ENCODE measurements around the gene SLAMF8. TPM values are rescaled to one million over a fixed set of nuclear protein-coding genes. Genes with fewer than 3 reads are reported as not detected.

The SLAMF8 gene
- polyA plus RNA-seq, 1 donor from 2014 or later, result not detected

DNA sequence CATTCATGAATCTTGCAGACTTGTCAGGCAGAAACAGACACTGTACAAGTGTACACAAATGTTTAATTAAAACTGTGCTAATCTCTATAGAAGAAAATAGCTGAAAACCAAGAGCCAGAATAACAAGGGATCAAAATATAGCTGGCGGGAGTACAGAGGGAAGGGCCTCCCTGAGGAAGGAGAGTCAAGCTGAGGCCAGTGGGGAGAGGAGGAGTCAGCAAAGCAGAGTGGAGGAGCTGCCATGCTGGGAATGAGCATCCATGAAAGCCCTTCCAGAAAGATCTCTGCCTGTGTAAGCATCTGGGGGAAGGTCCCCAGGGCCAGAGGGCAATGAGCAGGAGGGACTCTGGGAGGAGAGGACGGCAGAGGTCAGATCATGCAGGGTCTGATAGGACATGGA lies 15.1 kb downstream of the SLAMF8 start:
- peaks cover 60% of the 10 kb centered on the region for H3K27me3 ChIP-seq (ENCODE audit: insufficient read depth, low read depth, low read length)
- H3K9me2 ChIP-seq (ENCODE audit: insufficient read depth, low read length), result no peaks in the 10 kb centered on the region
- no peaks in the 10 kb centered on the region for H3F3A ChIP-seq (ENCODE audit: insufficient read depth, low read length, poor library complexity, severe bottlenecking)
- H3K9ac ChIP-seq (ENCODE audit: low read length), result no peak overlapping the region
- no peak overlapping the region for H3K27ac ChIP-seq (ENCODE audit: low read length)
- H3K4me2 ChIP-seq (ENCODE audit: low read length), result no peak overlapping the region
- no peaks in the 10 kb centered on the region for H3K9me3 ChIP-seq (ENCODE audit: low read length)
- no peak for TF ChIP-seq POLR2AphosphoS5 (IDR thresholded peaks at IDR 0.05)
- TF ChIP-seq TAF1 (IDR thresholded peaks at IDR 0.05; ENCODE audit: low read depth), result no peak
- H4K20me1 ChIP-seq (ENCODE audit: insufficient read depth), result no peaks in the 10 kb centered on the region
- no peak overlapping the region for H2AFZ ChIP-seq (ENCODE audit: low read depth, low read length)
- no peaks in the 10 kb centered on the region for H3K79me2 ChIP-seq (replicated peaks; ENCODE audit: insufficient read depth, low read length)
- H3K36me3 ChIP-seq (ENCODE audit: insufficient read depth, low read length), result no peaks in the 10 kb centered on the region
- no peak overlapping the region for H3K4me3 ChIP-seq (ENCODE audit: low read length)

- no peak overlapping the region for H3K9ac ChIP-seq (ENCODE audit: low read length)
- no peak overlapping the region for H3K4me2 ChIP-seq (ENCODE audit: low read length)
- TF ChIP-seq RAD21 (conservative IDR thresholded peaks at IDR 0.05) (no peak), MXI1 (conservative IDR thresholded peaks at IDR 0.05; ENCODE audit: poor library complexity, severe bottlenecking) (no peak), REST (IDR thresholded peaks at IDR 0.05; ENCODE audit: borderline replicate concordance) (no peak), POLR2AphosphoS5 (IDR thresholded peaks at IDR 0.05) (no peak), SMC3 (conservative IDR thresholded peaks at IDR 0.05; ENCODE audit: poor library complexity) (no peak), EP300 (conservative IDR thresholded peaks at IDR 0.05; ENCODE audit: poor library complexity, severe bottlenecking) (no peak), TAF1 (IDR thresholded peaks at IDR 0.05; ENCODE audit: low read depth) (no peak), EZH2 (IDR thresholded peaks at IDR 0.05; ENCODE audit: borderline replicate concordance, insufficient read depth, low read length, poor library complexity, severe bottlenecking) (no peak)
- TF ChIP-seq, protein P1, sequence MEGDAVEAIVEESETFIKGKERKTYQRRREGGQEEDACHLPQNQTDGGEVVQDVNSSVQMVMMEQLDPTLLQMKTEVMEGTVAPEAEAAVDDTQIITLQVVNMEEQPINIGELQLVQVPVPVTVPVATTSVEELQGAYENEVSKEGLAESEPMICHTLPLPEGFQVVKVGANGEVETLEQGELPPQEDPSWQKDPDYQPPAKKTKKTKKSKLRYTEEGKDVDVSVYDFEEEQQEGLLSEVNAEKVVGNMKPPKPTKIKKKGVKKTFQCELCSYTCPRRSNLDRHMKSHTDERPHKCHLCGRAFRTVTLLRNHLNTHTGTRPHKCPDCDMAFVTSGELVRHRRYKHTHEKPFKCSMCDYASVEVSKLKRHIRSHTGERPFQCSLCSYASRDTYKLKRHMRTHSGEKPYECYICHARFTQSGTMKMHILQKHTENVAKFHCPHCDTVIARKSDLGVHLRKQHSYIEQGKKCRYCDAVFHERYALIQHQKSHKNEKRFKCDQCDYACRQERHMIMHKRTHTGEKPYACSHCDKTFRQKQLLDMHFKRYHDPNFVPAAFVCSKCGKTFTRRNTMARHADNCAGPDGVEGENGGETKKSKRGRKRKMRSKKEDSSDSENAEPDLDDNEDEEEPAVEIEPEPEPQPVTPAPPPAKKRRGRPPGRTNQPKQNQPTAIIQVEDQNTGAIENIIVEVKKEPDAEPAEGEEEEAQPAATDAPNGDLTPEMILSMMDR (IDR thresholded peaks at IDR 0.05; ENCODE audit: poor library complexity, severe bottlenecking), result no peak
- no peak overlapping the region for H3K4me3 ChIP-seq (ENCODE audit: low read length)
- peaks cover 53% of the 10 kb centered on the region for H3K27me3 ChIP-seq (ENCODE audit: insufficient read depth, low read depth, low read length)
- H3K36me3 ChIP-seq (ENCODE audit: insufficient read depth, low read length), result no peaks in the 10 kb centered on the region
- no peak overlapping the region for H3K27ac ChIP-seq (ENCODE audit: low read length)
- no peaks in the 10 kb centered on the region for H3K9me3 ChIP-seq (ENCODE audit: low read length)
- no peaks in the 10 kb centered on the region for H4K20me1 ChIP-seq (ENCODE audit: insufficient read depth)
- no peaks in the 10 kb centered on the region for H3F3A ChIP-seq (ENCODE audit: insufficient read depth, low read length, poor library complexity, severe bottlenecking)
- H2AFZ ChIP-seq (ENCODE audit: low read depth, low read length), result no peak overlapping the region
- no peaks in the 10 kb centered on the region for H3K9me2 ChIP-seq (ENCODE audit: insufficient read depth, low read length)
- no peaks in the 10 kb centered on the region for H3K79me2 ChIP-seq (replicated peaks; ENCODE audit: insufficient read depth, low read length)
Observed at GRCh38 chr1:159843459-159843858, 16.8 kb downstream of the SLAMF8 start.

Measured in neural cell (in vitro differentiated cells).